ENCODE measurements around the gene BCO2. TPM values are rescaled to one million over a fixed set of nuclear protein-coding genes. Genes with fewer than 3 reads are reported as not detected.
A peak's percentile ranks its signal among the peaks of the same experiment; 100 is the strongest.

The BCO2 gene, protein sequence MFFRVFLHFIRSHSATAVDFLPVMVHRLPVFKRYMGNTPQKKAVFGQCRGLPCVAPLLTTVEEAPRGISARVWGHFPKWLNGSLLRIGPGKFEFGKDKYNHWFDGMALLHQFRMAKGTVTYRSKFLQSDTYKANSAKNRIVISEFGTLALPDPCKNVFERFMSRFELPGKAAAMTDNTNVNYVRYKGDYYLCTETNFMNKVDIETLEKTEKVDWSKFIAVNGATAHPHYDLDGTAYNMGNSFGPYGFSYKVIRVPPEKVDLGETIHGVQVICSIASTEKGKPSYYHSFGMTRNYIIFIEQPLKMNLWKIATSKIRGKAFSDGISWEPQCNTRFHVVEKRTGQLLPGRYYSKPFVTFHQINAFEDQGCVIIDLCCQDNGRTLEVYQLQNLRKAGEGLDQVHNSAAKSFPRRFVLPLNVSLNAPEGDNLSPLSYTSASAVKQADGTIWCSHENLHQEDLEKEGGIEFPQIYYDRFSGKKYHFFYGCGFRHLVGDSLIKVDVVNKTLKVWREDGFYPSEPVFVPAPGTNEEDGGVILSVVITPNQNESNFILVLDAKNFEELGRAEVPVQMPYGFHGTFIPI
- polyA plus RNA-seq (2013) = 0.51 and 0.58 TPM in 2 replicates

- H3K79me1 ChIP-seq (ENCODE audit: low read length) = no peaks in the 10 kb centered on the region
- no peaks in the 10 kb centered on the region for H3K79me2 ChIP-seq (ENCODE audit: control insufficient read depth, insufficient read depth, low read length, poor library complexity)
- no peak within 1 kb of the TSS for H4K8ac ChIP-seq (ENCODE audit: low read depth, low read length)
- no peak within 1 kb of the TSS for H3K4ac ChIP-seq (ENCODE audit: low read depth, low read length)
- no peak within 1 kb of the TSS for H4K12ac ChIP-seq (ENCODE audit: low read depth, low read length)
- H3K27ac ChIP-seq (ENCODE audit: low read depth, low read length) = no peak within 1 kb of the TSS
- H2AFZ ChIP-seq (ENCODE audit: insufficient read depth, low read length, poor library complexity) = no peak within 1 kb of the TSS
- no CpG with 5 or more reads among the region's 11 CpGs for WGBS (ENCODE audit: extremely low coverage, insufficient coverage, insufficient read length)
- no peak within 1 kb of the TSS for H3K4me3 ChIP-seq (ENCODE audit: low read depth, low read length)
- H3K23ac ChIP-seq (ENCODE audit: low read length) = no peak within 1 kb of the TSS
- H3K14ac ChIP-seq (ENCODE audit: low read length) = no peak within 1 kb of the TSS
- no peak within 1 kb of the TSS for H2BK5ac ChIP-seq (ENCODE audit: low read depth, low read length, poor library complexity)
- no peak within 1 kb of the TSS for H3K9ac ChIP-seq (ENCODE audit: low read length)
- no peak within 1 kb of the TSS for H2BK12ac ChIP-seq (ENCODE audit: low read length)
- H3K9me3 ChIP-seq (ENCODE audit: insufficient read depth, low read depth, low read length) = no peaks in the 10 kb centered on the region
- no peaks in the 10 kb centered on the region for H3K27me3 ChIP-seq (ENCODE audit: insufficient read depth, low read length)
- no peak within 1 kb of the TSS for H2BK120ac ChIP-seq (ENCODE audit: insufficient read depth, low read length, poor library complexity)
- H3K18ac ChIP-seq (ENCODE audit: low read length) = no peak within 1 kb of the TSS
- peak within 1 kb of the TSS; percentile 65 for H3K4me2 ChIP-seq (ENCODE audit: low read length)
- H3K36me3 ChIP-seq (ENCODE audit: control insufficient read depth in 1 of 2, insufficient read depth in 2 of 2, low read length in 2 of 2) = no peaks in the 10 kb centered on the region
- DNase-seq = peak; percentile 68 to 83
- no peak within 1 kb of the TSS for H4K91ac ChIP-seq (ENCODE audit: low read depth, low read length)
- no peak within 1 kb of the TSS for H2AK5ac ChIP-seq (ENCODE audit: low read length)
- peaks cover 0 to 4% of the 10 kb centered on the region in 2 experiments for H3K4me1 ChIP-seq (ENCODE audit: control insufficient read depth in 1 of 2, insufficient read depth in 2 of 2, low read length in 2 of 2)
Measured at GRCh38 chr11:112174789-112175598, at the start of gene BCO2. Gene BCO2 (plus strand): TSS chr11:112175512. CDS start chr11:112175602, 90 bp downstream.

DNA sequence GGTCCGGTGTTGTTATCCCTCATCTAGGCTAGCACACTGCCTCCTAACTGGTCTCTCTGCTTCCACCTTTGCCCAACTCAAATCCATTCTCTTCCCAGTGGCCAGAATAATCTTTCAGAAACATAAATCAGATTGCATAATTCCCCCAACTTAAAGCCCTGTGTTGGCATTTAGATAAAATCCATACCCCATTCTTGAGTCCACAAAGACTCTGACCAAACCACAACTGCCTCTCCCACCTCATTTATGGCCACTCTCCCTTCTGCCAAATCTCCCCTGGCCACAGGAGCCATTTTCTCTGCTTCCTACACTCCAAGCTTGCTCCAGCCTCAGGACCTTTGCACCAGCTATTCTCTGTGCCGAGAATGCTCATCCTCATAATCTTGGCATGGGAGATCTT, 48.3 kb upstream of the BCO2 start:
- Histone ChIP-seq H2BK120ac (ENCODE audit: insufficient read depth, low read length, poor library complexity) (no peak overlapping the region), H3K79me2 (ENCODE audit: control insufficient read depth, insufficient read depth, low read length, poor library complexity) (no peaks in the 10 kb centered on the region), H2BK5ac (ENCODE audit: low read depth, low read length, poor library complexity) (no peak overlapping the region), H2BK12ac (ENCODE audit: low read length) (no peak overlapping the region), H2AK5ac (ENCODE audit: low read length) (no peak overlapping the region), H3K9ac (ENCODE audit: low read length) (no peak overlapping the region), H3K4me1 (ENCODE audit: control insufficient read depth in 1 of 2, insufficient read depth in 2 of 2, low read length in 2 of 2) (no peaks in the 10 kb centered on the region), H4K8ac (ENCODE audit: low read depth, low read length) (no peak overlapping the region), H2AFZ (ENCODE audit: insufficient read depth, low read length, poor library complexity) (no peak overlapping the region), H3K36me3 (ENCODE audit: control insufficient read depth in 1 of 2, insufficient read depth in 2 of 2, low read length in 2 of 2) (no peaks in the 10 kb centered on the region), H3K27ac (ENCODE audit: low read depth, low read length) (no peak overlapping the region), H3K9me3 (ENCODE audit: insufficient read depth, low read depth, low read length) (no peaks in the 10 kb centered on the region), H3K14ac (ENCODE audit: low read length) (no peak overlapping the region), H3K4me3 (ENCODE audit: low read depth, low read length) (no peak overlapping the region), H3K18ac (ENCODE audit: low read length) (no peak overlapping the region), H3K79me1 (ENCODE audit: low read length) (no peaks in the 10 kb centered on the region), H3K4ac (ENCODE audit: low read depth, low read length) (no peak overlapping the region), H3K4me2 (ENCODE audit: low read length) (no peak overlapping the region), H3K23ac (ENCODE audit: low read length) (no peak overlapping the region), H4K91ac (ENCODE audit: low read depth, low read length) (no peak overlapping the region), H4K12ac (ENCODE audit: low read depth, low read length) (no peak overlapping the region), H3K27me3 (ENCODE audit: insufficient read depth, low read length) (no peaks in the 10 kb centered on the region)
- no CpG with 5 or more reads among the region's 2 CpGs for WGBS (ENCODE audit: extremely low coverage, insufficient coverage, insufficient read length)
- DNase-seq = no peak

DNA sequence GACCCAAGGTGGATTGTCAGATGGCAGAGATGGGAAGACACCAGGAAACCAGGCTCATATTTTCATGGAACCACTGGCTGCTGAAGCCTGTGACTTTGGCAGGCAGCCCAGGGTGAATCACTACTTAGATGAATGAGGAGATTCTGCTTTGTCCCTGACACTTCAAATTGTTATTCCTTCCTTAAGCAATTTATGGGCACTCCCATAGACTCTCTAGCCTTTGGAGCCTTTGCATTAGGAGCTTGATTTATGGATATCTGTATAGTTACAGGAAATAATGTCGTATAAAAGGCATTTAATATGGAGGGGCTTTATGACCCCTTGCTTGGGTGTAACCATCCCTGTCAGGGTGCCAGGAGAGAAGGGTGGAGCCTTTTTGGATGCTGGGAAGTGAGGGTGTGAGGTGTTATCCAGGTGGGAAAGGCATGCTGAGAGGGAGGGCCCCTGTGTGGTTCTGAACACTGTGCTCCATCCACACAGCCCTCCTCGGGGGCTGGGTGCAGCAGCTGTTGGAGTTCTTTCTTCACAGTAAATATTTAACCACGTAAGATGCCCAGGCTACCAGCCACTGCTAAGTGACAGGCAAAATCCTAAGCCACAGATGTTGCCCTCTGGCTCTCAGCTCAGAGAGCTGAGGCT, 46.7 kb upstream of the BCO2 start:
- Histone ChIP-seq H3K14ac (ENCODE audit: low read length) (no peak overlapping the region), H3K9ac (ENCODE audit: low read length) (no peak overlapping the region), H2AFZ (ENCODE audit: insufficient read depth, low read length, poor library complexity) (no peak overlapping the region), H3K23ac (ENCODE audit: low read length) (no peak overlapping the region), H3K9me3 (ENCODE audit: insufficient read depth, low read depth, low read length) (no peaks in the 10 kb centered on the region), H3K4me3 (ENCODE audit: low read depth, low read length) (no peak overlapping the region), H2BK12ac (ENCODE audit: low read length) (no peak overlapping the region), H3K27me3 (ENCODE audit: insufficient read depth, low read length) (no peaks in the 10 kb centered on the region), H4K12ac (ENCODE audit: low read depth, low read length) (no peak overlapping the region), H3K4ac (ENCODE audit: low read depth, low read length) (no peak overlapping the region), H3K79me1 (ENCODE audit: low read length) (no peaks in the 10 kb centered on the region), H3K36me3 (ENCODE audit: control insufficient read depth in 1 of 2, insufficient read depth in 2 of 2, low read length in 2 of 2) (no peaks in the 10 kb centered on the region), H2AK5ac (ENCODE audit: low read length) (no peak overlapping the region), H4K91ac (ENCODE audit: low read depth, low read length) (no peak overlapping the region), H4K8ac (ENCODE audit: low read depth, low read length) (no peak overlapping the region), H3K4me2 (ENCODE audit: low read length) (no peak overlapping the region), H2BK5ac (ENCODE audit: low read depth, low read length, poor library complexity) (no peak overlapping the region), H3K27ac (ENCODE audit: low read depth, low read length) (no peak overlapping the region), H3K18ac (ENCODE audit: low read length) (no peak overlapping the region), H3K4me1 (ENCODE audit: control insufficient read depth in 1 of 2, insufficient read depth in 2 of 2, low read length in 2 of 2) (no peaks in the 10 kb centered on the region), H3K79me2 (ENCODE audit: control insufficient read depth, insufficient read depth, low read length, poor library complexity) (no peaks in the 10 kb centered on the region), H2BK120ac (ENCODE audit: insufficient read depth, low read length, poor library complexity) (no peak overlapping the region)
- peak; percentile 13 to 48 for DNase-seq
- WGBS (ENCODE audit: extremely low coverage, insufficient coverage, insufficient read length) = no CpG with 5 or more reads among the region's 3 CpGs

GRCh38 chr11:112129656-112130055, 45.7 kb upstream of the BCO2 start:
- H3K9me3 ChIP-seq (ENCODE audit: insufficient read depth, low read depth, low read length) = no peaks in the 10 kb centered on the region

More at GRCh38 chr11:112129656-112130055, 45.7 kb upstream of the BCO2 start:
- no peak overlapping the region for H3K4ac ChIP-seq (ENCODE audit: low read depth, low read length)
- H2AFZ ChIP-seq (ENCODE audit: insufficient read depth, low read length, poor library complexity) = no peak overlapping the region
- H3K79me2 ChIP-seq (ENCODE audit: control insufficient read depth, insufficient read depth, low read length, poor library complexity) = no peaks in the 10 kb centered on the region
- H3K79me1 ChIP-seq (ENCODE audit: low read length) = no peaks in the 10 kb centered on the region
- no peak overlapping the region for H2BK5ac ChIP-seq (ENCODE audit: low read depth, low read length, poor library complexity)
- H3K18ac ChIP-seq (ENCODE audit: low read length) = no peak overlapping the region
- no peak overlapping the region for H3K4me3 ChIP-seq (ENCODE audit: low read depth, low read length)
- H4K12ac ChIP-seq (ENCODE audit: low read depth, low read length) = no peak overlapping the region
- DNase-seq = no peak
- no peak overlapping the region for H3K23ac ChIP-seq (ENCODE audit: low read length)
- no peaks in the 10 kb centered on the region for H3K27me3 ChIP-seq (ENCODE audit: insufficient read depth, low read length)
- H3K9ac ChIP-seq (ENCODE audit: low read length) = no peak overlapping the region
- H3K14ac ChIP-seq (ENCODE audit: low read length) = no peak overlapping the region
- H4K91ac ChIP-seq (ENCODE audit: low read depth, low read length) = no peak overlapping the region
- H2AK5ac ChIP-seq (ENCODE audit: low read length) = no peak overlapping the region
- H3K4me1 ChIP-seq (ENCODE audit: control insufficient read depth in 1 of 2, insufficient read depth in 2 of 2, low read length in 2 of 2) = no peaks in the 10 kb centered on the region
- H3K36me3 ChIP-seq (ENCODE audit: control insufficient read depth in 1 of 2, insufficient read depth in 2 of 2, low read length in 2 of 2) = no peaks in the 10 kb centered on the region
- no peak overlapping the region for H3K4me2 ChIP-seq (ENCODE audit: low read length)
- H4K8ac ChIP-seq (ENCODE audit: low read depth, low read length) = no peak overlapping the region
- H2BK12ac ChIP-seq (ENCODE audit: low read length) = no peak overlapping the region
- H2BK120ac ChIP-seq (ENCODE audit: insufficient read depth, low read length, poor library complexity) = no peak overlapping the region
- no CpG with 5 or more reads among the region's 5 CpGs for WGBS (ENCODE audit: extremely low coverage, insufficient coverage, insufficient read length)
- no peak overlapping the region for H3K27ac ChIP-seq (ENCODE audit: low read depth, low read length)
